MM.1S (cell line): ENCODE results near the gene IFT80.
A peak's percentile ranks its signal among the peaks of the same experiment; 100 is the strongest.

Source experiments
- DNase-seq: peaks from one replicate; pipeline ENCODE4 v3.0.0-alpha.2; 2015
- H2AFZ ChIP-seq: fragments of 300-600 bp; sonication (generic); 2 replicates; pipeline ENCODE4 v1.6.0; 2016; ENCODE audit warnings: antibody characterized with exemption, low read length
- H3F3A ChIP-seq: fragments of 300-600 bp; sonication (generic); 2 replicates; pipeline ENCODE4 v1.6.1; 2016; ENCODE audit warnings: mild to moderate bottlenecking, antibody characterized with exemption, low read length, moderate library complexity, mixed read lengths; ENCODE audit not compliant: insufficient read depth
- H3K27ac ChIP-seq: fragments of 300-600 bp; sonication (generic); 2 replicates; pipeline ENCODE4 v1.5.1; 2016; ENCODE audit warnings: mild to moderate bottlenecking, low read length
- H3K27me3 ChIP-seq: fragments of 300-600 bp; sonication (generic); replicated peaks from 2 replicates; pipeline ENCODE4 v1.6.0; 2016; ENCODE audit warnings: low read length; ENCODE audit not compliant: insufficient read depth
- H3K36me3 ChIP-seq: fragments of 300-600 bp; sonication (generic); replicated peaks from 2 replicates; pipeline ENCODE4 v1.6.1; 2016; ENCODE audit warnings: mild to moderate bottlenecking, low read length, mixed read lengths; ENCODE audit not compliant: insufficient read depth
- H3K4me1 ChIP-seq: fragments of 300-600 bp; sonication (generic); 2 replicates; pipeline ENCODE4 v1.6.1; 2016; ENCODE audit warnings: low read length, mixed read lengths
- H3K4me2 ChIP-seq: fragments of 300-600 bp; sonication (generic); 2 replicates; pipeline ENCODE4 v1.6.0; 2016; ENCODE audit warnings: low read depth, low read length
- H3K4me3 ChIP-seq: fragments of 300-600 bp; sonication (generic); 2 replicates; pipeline ENCODE4 v1.5.1; 2016; ENCODE audit warnings: low read length, mixed read lengths
- H3K79me2 ChIP-seq: fragments of 300-600 bp; sonication (generic); 2 replicates; pipeline ENCODE4 v1.6.1; 2016; ENCODE audit warnings: mixed run types, low read length, mixed read lengths
- H3K9ac ChIP-seq: fragments of 300-600 bp; sonication (generic); 2 replicates; pipeline ENCODE4 v1.6.1; 2016; ENCODE audit warnings: low read length, mixed read lengths
- H3K9me2 ChIP-seq: fragments of 300-600 bp; sonication (generic); replicated peaks from 2 replicates; pipeline ENCODE4 v1.6.1; 2016; ENCODE audit warnings: mild to moderate bottlenecking, low read length, mixed read lengths; ENCODE audit not compliant: insufficient read depth
- H3K9me3 ChIP-seq: fragments of 300-600 bp; sonication (generic); replicated peaks from 2 replicates; pipeline ENCODE4 v1.6.1; 2016; ENCODE audit warnings: mild to moderate bottlenecking, low read length, mixed read lengths; ENCODE audit not compliant: insufficient read depth
- H4K20me1 ChIP-seq: fragments of 300-600 bp; sonication (generic); 2 replicates; pipeline ENCODE4 v1.6.1; 2016; ENCODE audit warnings: mild to moderate bottlenecking, low read length, moderate library complexity, mixed read lengths; ENCODE audit not compliant: insufficient read depth
- EZH2 ChIP-seq: fragments of 300-600 bp; sonication (generic); optimal IDR thresholded peaks from 2 replicates; pipeline ENCODE3; 2017; ENCODE audit warnings: low read depth, mild to moderate bottlenecking, antibody characterized with exemption, low read length, mixed read lengths
- EZH2phosphoT487 ChIP-seq: fragments of 300-600 bp; sonication (generic); IDR thresholded peaks from 2 replicates; pipeline ENCODE4 v1.6.1; 2018; ENCODE audit warnings: antibody characterized with exemption, low read length
- TF ChIP-seq, protein P1 (sequence below): fragments of 300-600 bp; sonication (generic); IDR thresholded peaks from 2 replicates; pipeline ENCODE4 v1.5.1; 2016; ENCODE audit warnings: antibody characterized with exemption, low read length, mixed read lengths

The IFT80 gene

DNA sequence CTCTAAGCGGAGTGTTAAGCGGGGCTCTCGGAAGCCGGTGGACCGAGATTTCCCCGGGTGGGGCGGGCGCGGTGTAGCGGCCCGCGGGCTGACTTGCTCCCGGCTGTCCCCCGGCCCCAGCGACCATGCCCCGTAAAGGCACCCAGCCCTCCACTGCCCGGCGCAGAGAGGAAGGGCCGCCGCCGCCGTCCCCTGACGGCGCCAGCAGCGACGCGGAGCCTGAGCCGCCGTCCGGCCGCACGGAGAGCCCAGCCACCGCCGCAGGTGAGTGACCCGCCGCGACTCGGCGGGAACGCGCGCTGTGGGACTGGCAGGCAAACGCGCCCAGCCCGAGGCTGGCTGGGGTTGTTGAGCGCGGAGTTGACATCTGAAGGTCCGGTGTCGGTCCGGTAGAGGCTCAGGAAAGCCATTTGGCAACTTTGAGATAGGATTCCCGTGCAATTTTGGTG, 1.7 kb upstream of the IFT80 start:
- no peaks in the 10 kb centered on the region for H3K27me3 ChIP-seq
- H3K4me1 ChIP-seq = peaks cover 21% of the 10 kb centered on the region
- H2AFZ ChIP-seq = no peak overlapping the region
- peaks cover 94% of the 10 kb centered on the region for H3K79me2 ChIP-seq
- H3K4me3 ChIP-seq = peak overlapping the region; percentile 89
- peaks cover 13% of the 10 kb centered on the region for H3K36me3 ChIP-seq
- peak; percentile 52 for DNase-seq
- H3K27ac ChIP-seq = peak overlapping the region; percentile 91
- H3K9me3 ChIP-seq = no peaks in the 10 kb centered on the region
- no peaks in the 10 kb centered on the region for H3K9me2 ChIP-seq
- peaks cover 19% of the 10 kb centered on the region for H3F3A ChIP-seq
- peak overlapping the region; percentile 79; the same call in 1 of the 2 replicates for H3K4me2 ChIP-seq
- peaks cover 31% of the 10 kb centered on the region for H4K20me1 ChIP-seq
- no peak for TF ChIP-seq EZH2phosphoT487
- TF ChIP-seq, protein P1, sequence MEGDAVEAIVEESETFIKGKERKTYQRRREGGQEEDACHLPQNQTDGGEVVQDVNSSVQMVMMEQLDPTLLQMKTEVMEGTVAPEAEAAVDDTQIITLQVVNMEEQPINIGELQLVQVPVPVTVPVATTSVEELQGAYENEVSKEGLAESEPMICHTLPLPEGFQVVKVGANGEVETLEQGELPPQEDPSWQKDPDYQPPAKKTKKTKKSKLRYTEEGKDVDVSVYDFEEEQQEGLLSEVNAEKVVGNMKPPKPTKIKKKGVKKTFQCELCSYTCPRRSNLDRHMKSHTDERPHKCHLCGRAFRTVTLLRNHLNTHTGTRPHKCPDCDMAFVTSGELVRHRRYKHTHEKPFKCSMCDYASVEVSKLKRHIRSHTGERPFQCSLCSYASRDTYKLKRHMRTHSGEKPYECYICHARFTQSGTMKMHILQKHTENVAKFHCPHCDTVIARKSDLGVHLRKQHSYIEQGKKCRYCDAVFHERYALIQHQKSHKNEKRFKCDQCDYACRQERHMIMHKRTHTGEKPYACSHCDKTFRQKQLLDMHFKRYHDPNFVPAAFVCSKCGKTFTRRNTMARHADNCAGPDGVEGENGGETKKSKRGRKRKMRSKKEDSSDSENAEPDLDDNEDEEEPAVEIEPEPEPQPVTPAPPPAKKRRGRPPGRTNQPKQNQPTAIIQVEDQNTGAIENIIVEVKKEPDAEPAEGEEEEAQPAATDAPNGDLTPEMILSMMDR = no peak
- TF ChIP-seq EZH2 = no peak
- H3K9ac ChIP-seq = peak overlapping the region; percentile 98

DNA sequence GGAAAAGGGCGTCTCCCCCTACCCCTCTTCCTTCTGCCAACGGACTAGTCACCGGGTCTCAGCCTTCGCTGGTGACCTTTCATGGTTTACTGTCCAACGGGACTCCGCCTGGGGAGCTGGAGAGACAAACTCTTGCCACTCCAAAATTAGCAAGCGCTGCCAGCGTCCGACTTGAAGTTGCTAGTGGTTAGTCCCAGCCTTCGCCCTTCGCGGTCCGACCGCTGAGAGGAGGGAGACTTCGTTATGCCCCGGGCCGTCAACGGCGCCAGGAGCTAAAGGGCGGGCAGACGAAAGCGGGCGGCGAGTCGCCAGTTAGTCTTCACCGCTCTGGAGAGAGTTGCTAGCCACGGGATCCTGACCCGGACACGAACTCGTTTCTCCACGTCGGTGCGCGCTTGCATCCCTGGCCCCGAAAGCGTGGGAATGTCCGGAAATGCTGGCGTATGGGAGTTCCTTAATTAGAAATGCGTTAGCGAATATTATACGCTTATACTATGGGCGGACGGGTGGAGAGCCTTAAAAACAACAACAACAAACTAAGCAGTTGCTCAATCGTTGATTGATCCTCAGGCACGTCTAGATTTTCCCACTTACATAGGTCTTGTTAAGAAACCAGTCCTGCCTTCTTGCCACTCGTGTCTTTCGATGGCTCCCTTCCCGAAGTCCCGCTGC, 1.1 kb upstream of the IFT80 start:
- TF ChIP-seq, protein P1 = no peak
- TF ChIP-seq EZH2 (no peak), EZH2phosphoT487 (no peak)
- no peaks in the 10 kb centered on the region for H3K9me2 ChIP-seq
- DNase-seq = peak; percentile 57
- peaks cover 19% of the 10 kb centered on the region for H3F3A ChIP-seq
- H3K4me2 ChIP-seq = peak overlapping the region; percentile 79
- H2AFZ ChIP-seq = 0 out of 2 replicates have a peak overlapping the region, but pooled peaks have one; percentile 88
- peaks cover 94% of the 10 kb centered on the region for H3K79me2 ChIP-seq
- peak overlapping the region; percentile 91 for H3K27ac ChIP-seq
- H4K20me1 ChIP-seq = peaks cover 29% of the 10 kb centered on the region
- H3K9me3 ChIP-seq = no peaks in the 10 kb centered on the region
- H3K9ac ChIP-seq = peak overlapping the region; percentile 98
- H3K4me1 ChIP-seq = peaks cover 21% of the 10 kb centered on the region
- peak overlapping the region; percentile 89 for H3K4me3 ChIP-seq
- H3K36me3 ChIP-seq = peaks cover 13% of the 10 kb centered on the region
- no peaks in the 10 kb centered on the region for H3K27me3 ChIP-seq

- DNase-seq = no peak
- Histone ChIP-seq H3K9me2 (no peaks in the 10 kb centered on the region), H3K4me1 (peaks cover 16% of the 10 kb centered on the region), H3K4me3 (peak overlapping the region; percentile 89), H3K27ac (peak overlapping the region; percentile 91; the same call in 1 of the 2 replicates), H3K9me3 (no peaks in the 10 kb centered on the region), H3K36me3 (peaks cover 13% of the 10 kb centered on the region), H2AFZ (peak overlapping the region; percentile 88), H3K27me3 (no peaks in the 10 kb centered on the region), H4K20me1 (peaks cover 16% of the 10 kb centered on the region), H3F3A (peaks cover 14% of the 10 kb centered on the region), H3K4me2 (peak overlapping the region; percentile 68), H3K9ac (peak overlapping the region; percentile 98), H3K79me2 (peaks cover 92% of the 10 kb centered on the region)
- TF ChIP-seq EZH2 (no peak), EZH2phosphoT487 (no peak)
- TF ChIP-seq, protein P1 = no peak
Measured at GRCh38 chr3:160398820-160399124, 253 bp downstream of the IFT80 start.
